ENCODE data around the gene TAC3.
"Not testable (repeated sequence)": the region's sequence is repeated elsewhere in the genome, so short reads cannot be mapped to it uniquely, and the experiment has no call there.

TAC3 gene

GRCh38 chr12:57016348-57016747 lies at the start of gene TAC3:
TSS of gene TAC3 (minus strand) at chr12:57016529. CDS start at chr12:57015797, 732 bp downstream.
- DNase-seq, result no peak

GRCh38 chr12:57063991-57064685 lies 47.8 kb upstream of the TAC3 start:
- DNase-seq, result peak; percentile 91

- no peak for DNase-seq
Measured at GRCh38 chr12:57058454-57058853, 42.1 kb upstream of the TAC3 start.

GRCh38 chr12:57057067-57057751 lies 40.9 kb upstream of the TAC3 start:
- DNase-seq, result peak; percentile 20

GRCh38 chr12:57055824-57056223 lies 39.5 kb upstream of the TAC3 start:
- peak; percentile 88 for DNase-seq

- not testable (repeated sequence) for DNase-seq
Measured at GRCh38 chr12:57053901-57054300, 37.6 kb upstream of the TAC3 start.

GRCh38 chr12:57053146-57053545 lies 36.8 kb upstream of the TAC3 start:
- not testable (repeated sequence) for DNase-seq

- no peak for DNase-seq
Measured at GRCh38 chr12:57051011-57051410, 34.7 kb upstream of the TAC3 start.

- DNase-seq, result no peak
Measured at GRCh38 chr12:57049890-57050289, 33.6 kb upstream of the TAC3 start, which contains the start of gene MYO1A. TSS of gene MYO1A (minus strand) at chr12:57050129. CDS start at chr12:57048323, 1,806 bp downstream.

GRCh38 chr12:57049119-57049446 lies 32.8 kb upstream of the TAC3 start:
- no peak for DNase-seq

GRCh38 chr12:57048423-57049118 lies 32.2 kb upstream of the TAC3 start:
- DNase-seq, result peak; percentile 36

- no peak for DNase-seq
Measured at GRCh38 chr12:57047981-57048380, 31.7 kb upstream of the TAC3 start.

- peak; percentile 78 for DNase-seq
Measured at GRCh38 chr12:57046947-57047890, 30.9 kb upstream of the TAC3 start.

GRCh38 chr12:57046086-57046791 lies 29.9 kb upstream of the TAC3 start:
- DNase-seq, result peak; percentile 45

GRCh38 chr12:57044889-57045288 lies 28.6 kb upstream of the TAC3 start:
- DNase-seq, result no peak

- DNase-seq, result no peak
Measured at GRCh38 chr12:57044468-57044867, 28.1 kb upstream of the TAC3 start.

GRCh38 chr12:57042695-57043094 lies 26.4 kb upstream of the TAC3 start:
- no peak for DNase-seq

GRCh38 chr12:57040750-57041149 lies 24.4 kb upstream of the TAC3 start:
- peak; percentile 15 for DNase-seq

- no peak for DNase-seq
Measured at GRCh38 chr12:57040211-57040610, 23.9 kb upstream of the TAC3 start.

- no peak for DNase-seq
Measured at GRCh38 chr12:57039016-57039798, 22.9 kb upstream of the TAC3 start.

- DNase-seq, result no peak
Measured at GRCh38 chr12:57037264-57037663, 20.9 kb upstream of the TAC3 start.

Data from suppressor macrophage treated with lipopolysaccharide for 4 hours (primary cell).